T follicular helper cell (primary cell): ENCODE data around the gene SCGB3A1.

Experiments used
- DNase-seq: peaks from one replicate; pipeline ENCODE4 v3.0.0-alpha.2; 2020; ENCODE audit warnings: low read depth
- total RNA-seq, 2 experiments: gene quantifications; one replicate each; lab custom pipeline; 2026; lab: John Stamatoyannopoulos, UW

Gene SCGB3A1, protein sequence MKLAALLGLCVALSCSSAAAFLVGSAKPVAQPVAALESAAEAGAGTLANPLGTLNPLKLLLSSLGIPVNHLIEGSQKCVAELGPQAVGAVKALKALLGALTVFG
- 0 to 0.06 reads per million in 2 experiments for total RNA-seq

DNA sequence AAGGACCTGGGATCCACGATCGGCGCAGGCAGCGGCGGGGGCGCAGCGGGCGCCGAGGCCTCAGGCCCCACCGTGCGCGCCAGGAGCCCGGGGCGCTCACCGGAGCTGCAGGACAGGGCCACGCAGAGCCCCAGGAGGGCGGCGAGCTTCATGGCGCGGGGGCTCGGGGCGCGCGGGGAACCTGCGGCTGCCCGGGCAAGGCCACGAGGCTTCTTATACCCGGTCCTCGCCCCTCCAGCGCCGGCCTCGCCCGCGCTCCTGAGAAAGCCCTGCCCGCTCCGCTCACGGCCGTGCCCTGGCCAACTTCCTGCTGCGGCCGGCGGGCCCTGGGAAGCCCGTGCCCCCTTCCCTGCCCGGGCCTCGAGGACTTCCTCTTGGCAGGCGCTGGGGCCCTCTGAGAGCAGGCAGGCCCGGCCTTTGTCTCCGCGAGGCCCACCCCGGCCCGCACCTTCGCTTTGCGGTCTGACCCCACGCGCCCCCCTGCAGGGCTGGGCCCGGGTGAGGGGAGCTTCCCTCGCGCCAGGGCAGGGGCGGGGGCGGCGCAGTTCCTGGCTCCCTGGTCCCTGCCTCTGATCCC lies at the start of gene SCGB3A1:
TSS of gene SCGB3A1 (minus strand) at position 189 of the 577 bp plus-strand sequence. CDS start at position 152, 37 bp downstream.
- DNase-seq: no peak

DNA sequence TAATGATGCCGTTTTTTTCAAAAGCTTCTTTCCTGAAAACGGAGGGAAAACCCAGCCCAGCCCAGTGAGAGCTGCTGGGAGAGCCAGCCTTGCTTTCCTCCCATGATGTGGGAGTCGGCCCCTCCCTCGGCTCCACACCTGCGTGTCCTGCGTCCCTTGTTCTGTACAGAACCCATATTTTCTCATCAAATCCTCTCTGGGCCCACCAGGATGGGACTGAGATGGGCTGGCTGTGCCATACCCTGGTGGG lies 49.2 kb upstream of the SCGB3A1 start:
- no peak for DNase-seq

DNA sequence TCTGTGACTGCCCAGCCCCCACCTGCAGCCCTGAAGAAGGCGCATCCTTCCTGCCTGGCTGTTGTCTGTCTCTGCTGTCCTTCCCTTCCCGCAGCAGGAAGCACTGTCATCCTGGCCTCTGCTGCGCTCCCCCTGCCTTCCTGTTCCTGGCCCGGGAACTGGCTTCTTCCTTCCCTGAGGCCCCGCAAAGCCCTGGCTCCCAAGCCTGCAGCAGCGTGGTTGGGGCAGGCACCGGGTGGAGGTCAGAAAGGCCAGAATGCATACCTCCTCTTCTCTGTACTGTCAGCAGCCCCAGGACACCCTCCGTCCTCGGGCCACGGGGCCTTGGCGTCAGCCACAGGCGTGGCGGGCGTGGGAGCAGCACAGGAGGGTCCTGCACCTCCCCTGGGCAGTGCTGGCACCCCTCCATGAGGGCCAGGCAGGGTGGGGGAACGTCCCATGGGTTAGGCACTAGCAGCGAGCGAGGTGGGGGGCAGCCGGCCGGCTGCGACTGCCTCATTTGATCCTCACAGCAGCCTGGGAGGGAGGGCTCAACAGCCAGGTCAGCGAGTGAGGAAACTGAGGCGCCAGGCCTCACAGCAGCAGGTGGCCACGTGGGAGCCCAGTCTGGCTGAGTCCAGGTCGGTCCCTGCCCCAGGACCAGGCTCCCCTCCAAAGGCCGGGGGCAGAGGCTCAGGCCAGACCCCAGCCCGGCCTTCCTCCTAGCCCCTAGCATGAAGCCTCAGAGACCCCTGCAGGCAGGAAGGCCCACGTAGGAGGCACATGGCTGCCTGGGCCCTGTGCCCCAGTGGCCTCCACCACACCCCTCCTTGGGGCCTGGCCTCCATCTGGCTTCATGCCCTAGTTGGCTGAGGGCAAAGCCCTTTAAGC lies 48.7 kb upstream of the SCGB3A1 start:
- no peak for DNase-seq

DNA sequence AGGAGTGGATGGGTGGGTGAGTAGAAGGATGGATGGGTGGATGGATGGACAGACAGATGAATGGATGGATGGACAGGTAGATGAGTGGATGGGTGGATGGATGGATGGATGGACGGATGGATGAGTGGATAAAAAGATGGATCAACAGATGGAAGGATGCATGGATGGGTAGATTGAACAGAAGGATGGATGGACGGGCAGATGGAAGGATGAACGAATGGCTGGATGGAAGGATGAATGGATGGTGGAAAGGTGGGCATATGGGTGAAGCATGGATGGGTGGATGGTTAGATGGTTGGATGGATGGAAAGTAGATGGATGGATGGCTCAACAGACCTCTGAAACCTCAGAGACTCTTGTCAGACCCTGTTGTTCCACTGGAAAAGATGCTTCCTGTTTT lies 48.0 kb upstream of the SCGB3A1 start:
- no peak for DNase-seq

DNA sequence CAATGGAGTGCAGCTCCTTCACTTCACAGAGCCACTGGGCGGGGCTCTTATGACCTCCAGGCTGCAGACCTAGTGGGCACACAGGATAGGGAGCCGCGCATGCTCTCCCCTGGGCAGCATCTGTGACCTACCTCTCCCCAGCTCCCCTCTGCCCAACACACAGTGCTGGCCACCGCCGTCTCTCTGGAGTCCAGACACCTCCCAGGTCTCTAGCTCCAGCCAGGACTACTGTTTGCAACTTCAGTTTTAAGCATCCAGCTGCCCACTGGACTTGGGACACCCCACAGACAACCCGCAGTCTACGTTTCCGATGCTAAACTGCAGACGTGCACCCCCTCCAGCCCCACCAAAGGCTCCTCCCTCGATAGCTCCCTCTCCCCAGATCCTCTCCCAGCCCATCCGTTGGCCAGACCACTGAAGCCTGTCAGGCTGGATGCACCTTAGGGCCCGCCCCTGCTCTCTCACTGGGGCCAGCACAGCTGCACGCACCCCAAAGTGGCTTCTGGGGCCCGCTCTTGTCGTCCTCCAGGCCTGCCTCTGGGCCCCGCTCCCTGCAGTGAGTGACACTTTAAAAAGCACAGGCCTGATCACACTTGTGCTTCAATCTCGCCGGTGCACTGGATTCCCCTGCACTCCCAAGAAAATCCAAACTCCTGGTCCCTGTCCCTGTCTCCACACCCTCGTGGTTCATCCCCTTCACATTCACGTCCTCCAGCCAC lies 46.8 kb upstream of the SCGB3A1 start:
- DNase-seq: no peak

DNA sequence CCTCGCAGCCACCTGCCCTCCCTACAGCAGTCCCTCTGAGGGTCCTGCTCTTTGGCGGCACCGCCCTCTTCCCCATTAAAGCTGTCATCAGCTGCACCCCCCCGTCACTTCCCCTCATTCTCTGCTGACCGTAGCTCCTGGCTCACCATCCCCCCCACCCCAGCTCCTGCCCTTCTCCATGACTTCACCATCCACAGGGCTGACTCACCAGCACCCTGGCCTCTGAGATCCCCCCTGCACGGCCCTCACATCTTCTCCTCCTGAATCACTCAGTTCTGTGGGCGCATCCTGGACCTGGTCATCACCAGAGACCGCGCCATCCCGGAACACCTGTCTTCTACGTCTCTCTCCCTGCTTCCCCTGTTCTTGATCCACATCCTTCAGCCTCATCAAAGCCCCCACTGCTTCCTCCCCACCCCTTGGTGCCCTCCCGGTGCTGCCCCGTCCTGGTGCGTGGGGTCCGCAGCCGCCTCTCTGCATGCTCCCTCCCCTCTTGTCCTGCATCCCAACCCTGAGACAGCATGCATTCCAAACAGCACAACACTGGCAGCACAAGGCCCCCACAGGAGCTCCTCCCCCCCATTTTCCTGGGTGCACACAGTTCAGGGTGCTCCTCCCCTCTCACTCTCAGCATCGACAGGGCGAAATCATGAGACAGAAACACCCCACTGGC lies 45.2 kb upstream of the SCGB3A1 start:
- DNase-seq: no peak

DNA sequence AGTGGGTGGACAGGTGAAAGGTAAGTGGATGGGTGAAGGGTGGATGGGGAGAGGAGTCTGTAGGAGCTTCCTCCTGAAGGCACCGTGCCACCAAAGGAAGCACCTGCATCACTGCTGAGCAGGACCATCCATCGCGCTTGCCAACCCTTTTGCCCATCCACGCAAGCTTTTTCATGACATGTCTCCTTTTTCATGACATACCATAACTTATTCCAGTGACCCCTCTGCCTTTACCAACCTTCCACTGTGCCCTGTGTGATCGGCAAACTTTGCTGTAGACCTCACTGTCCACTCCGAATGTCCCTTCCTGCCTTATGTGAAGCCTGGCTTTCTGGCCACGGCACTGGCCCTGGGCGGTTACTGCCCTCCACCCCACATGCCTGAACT lies 44.7 kb upstream of the SCGB3A1 start:
- no peak for DNase-seq

DNA sequence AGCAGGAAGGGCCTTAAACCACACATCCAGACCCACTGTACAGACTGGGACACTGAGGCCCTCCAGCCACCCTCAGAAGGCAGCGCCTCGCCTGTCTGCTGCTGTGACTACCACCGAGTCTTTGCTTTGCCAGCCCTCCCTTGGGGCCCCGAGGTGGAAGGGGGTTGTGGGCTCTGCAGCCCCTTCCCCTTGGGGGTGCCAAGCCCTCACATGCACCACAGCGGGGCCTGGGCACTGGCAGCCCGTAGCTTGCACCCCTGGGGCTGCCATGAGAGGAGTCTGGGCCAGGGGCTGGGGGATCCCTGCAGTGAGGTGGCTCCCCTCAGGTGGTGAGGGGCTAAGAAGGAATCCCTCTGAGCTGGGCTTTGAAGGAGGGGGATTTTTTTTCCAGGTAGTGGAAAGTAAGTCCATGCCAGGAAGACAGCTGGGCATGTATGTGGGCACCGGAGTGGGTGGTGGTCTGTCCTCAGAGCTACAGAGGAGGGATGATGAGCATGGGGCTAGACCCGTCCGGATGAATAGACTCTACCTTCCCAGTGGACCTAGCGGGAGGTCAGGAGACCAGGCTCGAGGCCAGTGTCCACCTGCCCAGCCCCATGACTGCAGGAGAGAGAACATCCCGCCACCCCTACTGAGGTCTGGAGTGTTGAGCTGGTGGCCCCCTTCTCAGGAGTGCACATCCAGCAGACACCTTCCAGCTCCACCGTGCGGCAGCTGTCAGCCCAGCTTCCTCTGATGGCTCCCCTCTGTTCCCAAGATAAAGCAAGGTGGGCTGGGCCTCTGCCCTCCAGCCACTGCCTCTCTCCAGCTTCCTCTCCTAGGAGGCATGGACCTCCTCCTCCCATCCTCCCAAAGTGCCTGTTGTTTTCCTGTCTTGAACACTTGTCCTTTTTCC lies 42.2 kb upstream of the SCGB3A1 start:
- no peak for DNase-seq

DNA sequence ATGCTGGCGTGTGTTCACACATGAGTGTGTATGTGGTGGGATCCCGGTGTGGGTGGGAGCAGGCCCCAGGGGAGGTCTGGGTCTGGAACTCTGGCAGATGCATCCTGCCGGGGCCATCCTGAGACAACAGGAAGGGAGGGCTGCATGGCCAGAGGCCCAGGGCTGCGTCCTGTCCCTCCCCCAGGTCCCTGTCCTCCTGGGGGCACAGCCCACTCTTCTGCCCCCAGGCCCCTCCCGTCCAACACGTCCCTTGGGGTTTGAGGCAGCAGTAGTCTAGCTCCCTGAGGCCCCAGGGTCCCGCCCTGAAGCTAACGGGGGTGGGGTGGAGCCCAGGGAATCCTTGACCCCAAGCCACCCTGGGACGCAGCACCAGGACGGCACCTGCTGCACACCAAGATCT lies 41.5 kb upstream of the SCGB3A1 start:
- DNase-seq: no peak

DNA sequence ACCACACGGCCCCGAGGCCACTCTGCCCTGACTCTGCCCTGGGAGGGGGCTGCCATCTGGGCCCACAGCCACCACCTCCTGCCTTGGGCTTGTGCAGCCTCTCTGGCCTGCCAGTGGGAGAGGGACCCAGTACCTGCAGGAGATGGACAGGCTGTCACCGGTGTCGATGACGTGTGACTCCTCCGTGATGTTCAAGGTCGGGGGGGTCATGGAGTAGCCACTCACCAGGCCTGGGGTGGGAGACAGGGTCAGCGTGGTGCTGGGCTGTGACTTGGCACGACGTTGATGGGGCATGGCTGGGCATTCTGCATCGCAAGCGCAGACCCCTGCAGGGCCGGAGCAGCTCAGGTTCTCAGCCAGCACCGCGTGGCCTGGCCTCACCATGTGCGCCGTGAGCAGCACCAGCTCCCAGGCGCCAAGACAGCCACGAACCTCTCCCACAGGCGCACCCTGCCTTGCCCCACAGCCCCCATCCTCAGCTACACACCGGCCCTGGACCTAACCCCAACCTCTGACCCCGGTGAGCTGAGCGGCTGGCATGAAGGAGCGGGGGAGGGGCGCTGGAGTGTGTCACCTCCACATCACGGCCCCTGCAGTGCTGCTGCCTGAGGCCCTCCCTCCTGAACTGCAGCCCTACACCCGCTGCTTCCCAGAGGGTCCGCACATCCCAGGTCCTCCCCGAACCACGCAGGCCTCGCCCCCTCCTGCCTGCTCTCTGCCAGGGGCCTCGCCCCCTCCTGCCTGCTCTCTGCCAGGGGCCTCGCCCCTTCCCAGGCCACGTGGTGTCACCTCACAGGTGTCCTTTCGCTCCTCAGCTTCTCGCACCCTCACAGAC lies 40.5 kb upstream of the SCGB3A1 start:
- no peak for DNase-seq

DNA sequence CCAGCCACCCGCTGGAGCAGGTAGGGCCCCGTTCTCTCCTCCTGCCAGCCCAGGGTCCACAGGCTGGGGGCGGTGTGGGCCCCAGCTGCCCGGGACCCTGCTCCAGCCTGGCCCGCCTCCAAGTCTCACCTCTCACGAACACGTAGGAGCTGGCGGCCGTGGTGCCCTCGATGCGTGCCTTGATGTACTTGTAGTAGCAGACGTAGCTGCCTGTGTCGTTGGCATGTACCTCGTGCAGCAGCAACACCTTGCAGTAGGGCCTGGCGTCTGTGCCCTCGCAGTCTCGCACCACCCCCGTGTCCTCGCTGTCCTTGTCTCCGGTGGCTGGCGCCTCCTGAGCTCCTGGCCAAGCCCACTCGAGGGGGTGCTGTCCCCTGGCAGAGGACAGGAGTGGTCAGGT lies 39.1 kb upstream of the SCGB3A1 start:
- no peak for DNase-seq

DNA sequence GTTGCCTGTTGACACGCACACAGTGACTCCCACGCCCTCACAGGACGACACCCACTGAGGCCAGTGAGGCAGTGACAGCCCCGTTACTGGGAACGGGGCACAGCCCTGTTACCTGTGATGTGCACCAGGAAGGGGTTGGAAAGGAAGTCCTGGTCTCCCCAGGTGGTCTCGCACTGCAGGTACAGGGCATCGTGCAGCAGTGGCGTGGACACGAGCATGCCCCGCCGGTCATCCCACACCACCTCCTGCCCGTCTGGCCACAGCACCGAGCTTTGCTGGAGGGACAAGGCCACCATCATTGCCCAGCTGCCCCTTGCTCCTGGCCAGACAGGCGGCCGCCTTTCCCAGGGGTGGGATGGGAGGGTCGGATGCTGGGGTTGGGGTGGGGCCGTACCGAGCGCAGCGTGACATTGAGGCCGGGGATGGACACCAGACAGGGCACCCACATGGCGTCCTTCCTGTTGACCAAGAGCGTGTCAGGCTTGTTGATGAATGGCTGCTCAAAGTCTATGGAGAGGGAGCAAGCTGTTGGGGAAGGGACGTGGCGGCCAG lies 38.6 kb upstream of the SCGB3A1 start:
- DNase-seq: no peak

DNA sequence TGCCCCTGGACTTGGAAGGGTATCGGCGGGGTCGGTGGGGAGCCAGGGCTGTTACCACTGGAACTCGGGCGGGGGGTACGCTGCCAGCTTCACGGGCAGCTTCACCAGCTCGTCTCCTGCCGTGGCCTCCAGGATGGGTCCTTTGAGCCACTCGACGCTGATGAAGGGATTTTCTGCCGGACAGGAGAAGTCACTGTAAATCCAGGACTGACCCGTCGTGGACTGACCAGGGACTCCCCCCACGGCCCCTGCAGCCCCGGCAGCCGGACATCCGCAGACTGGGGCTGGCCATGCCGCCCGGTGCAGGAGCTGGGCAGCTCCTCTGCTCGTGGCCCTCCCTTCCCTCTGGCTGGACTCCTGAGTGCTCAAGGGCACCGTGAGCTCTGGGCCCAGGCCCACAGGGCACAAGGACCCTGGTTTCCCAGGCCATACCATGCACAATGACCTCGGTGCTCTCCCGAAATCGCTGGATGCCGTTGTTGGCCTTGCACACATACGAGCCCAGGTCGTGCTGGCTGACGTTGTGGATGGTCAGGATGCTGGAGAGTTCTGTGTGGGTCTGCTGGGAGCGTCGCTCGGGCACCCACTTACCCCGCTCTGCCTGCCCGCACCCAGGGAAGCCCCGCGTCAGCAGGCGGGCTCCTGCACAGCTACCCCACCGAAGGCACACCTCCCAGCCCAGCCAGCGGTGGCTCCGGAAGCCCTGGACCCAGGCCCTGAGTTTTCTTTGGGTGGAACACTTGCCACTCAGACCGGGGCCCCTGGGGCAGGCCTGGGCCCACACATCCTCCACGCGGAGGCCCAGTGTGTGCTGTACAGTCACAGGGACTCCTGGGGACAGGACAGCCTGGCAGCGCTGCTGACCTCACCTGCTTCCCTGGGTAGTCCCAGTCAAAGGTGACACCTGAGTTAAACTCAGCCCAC lies 37.8 kb upstream of the SCGB3A1 start:
- no peak for DNase-seq

DNA sequence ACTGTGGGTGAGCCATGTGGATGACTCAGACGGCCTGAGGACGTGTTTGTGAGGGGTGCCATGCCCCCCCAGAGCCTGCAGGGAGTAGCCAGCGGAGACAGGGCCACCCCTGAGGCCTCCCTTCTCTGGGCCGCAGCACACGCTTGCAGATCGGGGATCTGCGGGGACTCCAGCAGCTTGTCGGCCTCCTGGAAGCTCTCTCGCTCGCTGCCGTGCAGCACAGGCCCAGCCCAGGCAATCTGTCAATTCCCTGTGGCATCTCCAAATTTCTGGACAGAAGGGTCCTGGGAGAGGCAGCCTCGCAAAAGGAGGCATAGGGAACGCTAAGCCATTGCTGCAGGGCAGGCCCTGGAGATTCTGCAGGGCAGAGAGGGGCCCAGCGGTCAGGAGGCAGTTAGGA lies 36.9 kb upstream of the SCGB3A1 start:
- DNase-seq: no peak

DNA sequence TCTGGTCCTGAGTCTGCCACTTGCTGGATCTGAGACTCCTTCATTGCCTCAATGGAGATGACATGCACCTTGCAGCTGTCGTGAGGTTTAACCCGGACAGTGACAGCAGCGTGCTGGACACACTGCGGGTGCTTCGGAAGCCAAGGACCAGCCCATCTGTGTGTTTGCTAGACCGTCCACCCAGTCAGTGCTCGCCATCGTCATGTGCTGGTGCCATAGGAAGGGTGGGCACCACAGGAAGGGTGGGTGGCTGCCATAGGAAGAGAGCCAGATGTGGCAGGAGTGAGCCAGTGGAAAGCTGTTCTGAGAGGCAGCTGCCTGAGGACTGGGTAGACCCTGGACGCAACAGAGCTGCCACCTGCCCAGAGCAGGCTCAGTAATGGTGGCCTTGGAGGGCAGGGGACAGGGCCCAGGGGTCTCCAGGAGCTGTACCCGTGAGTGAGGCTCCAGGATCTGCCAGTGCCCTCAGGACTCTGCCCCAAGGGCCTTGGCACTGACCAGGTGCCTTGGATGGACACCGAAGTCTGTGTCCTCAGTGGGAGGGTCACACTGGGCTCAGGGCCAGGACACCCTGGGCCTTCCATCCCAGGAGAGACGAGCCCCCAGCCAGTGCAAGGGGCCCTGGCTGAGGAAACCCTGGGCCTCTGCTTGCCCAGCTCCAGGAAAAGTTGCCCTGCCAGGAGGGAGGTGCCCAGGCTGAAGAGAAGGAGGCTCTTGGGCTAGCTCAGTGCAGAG lies 36.3 kb upstream of the SCGB3A1 start:
- DNase-seq: no peak

DNA sequence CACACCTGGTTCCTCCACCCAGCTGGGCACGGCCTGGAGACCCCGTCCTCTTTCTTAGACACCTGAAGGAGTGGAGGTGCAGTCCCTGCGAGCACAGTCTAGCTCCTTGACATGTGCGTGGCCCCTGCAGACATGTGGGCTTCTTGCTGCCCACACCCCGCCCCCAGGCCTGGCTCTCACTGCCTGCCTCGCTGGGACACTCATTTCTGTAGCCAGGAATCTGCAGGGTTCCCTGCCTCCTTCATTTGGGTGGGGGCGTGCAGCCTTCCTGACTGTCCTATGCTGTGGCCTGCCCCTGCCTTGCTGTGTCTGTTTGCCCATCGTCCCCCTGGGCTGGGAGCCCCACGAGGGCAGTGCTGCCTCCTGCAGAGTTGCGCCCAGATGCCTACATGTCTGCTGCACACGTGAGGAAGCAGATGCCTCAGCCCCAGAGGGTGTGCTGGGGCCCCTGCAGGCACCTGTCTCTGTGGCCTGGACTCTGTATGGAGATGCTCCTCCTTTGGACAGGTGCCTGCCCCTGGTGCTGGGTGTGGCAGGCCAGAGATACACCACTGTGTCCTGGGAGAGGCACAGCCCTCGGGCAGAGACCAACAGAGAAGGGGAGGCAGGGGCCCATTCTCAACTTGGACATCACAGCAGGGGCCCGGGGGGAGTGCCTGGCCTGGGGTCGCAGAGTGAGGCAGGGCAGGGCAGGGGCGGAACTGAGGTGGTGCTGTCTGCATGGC lies 35.5 kb upstream of the SCGB3A1 start:
- DNase-seq: no peak

DNA sequence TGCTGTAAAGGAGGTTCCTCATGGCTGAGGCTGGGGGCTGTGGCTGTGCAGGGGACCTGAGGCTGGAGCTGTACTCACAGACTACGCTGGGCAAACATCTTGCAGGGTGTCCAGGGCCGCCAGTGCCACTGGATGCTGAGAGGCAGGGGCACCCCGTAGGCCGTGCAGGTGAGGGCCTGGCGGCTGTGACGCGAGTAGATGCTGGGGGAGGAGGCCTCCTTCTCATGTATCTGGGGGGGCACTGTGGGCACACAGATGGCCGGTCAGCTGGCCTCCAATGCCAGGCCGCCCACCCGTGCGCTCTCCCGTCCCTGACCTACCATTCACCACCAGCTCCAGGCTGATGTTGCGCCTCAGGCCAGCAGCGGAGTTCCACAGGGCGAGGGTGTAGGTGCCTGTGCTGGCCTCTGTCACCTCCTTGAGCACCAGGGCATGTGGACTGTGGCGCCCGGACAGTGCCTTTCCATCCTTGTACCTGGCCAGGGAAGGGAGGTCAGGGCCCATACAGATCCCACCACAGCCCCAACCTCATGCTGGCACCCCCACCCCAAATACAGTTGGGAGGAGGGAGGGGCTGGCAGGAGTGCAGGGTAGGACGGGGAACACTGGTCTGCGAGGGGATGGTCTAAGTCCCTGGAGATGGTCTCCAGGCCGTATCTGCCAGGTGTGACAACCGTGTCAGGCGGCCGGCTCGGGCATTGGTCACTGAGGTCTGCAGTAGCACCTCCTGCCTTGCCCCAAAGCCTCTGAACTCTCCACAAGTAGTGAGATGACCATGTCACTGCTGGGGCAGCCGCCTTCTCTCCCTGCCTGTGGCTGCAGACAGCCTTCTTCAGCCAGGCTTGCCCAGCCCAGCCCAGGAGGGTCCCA lies 34.7 kb upstream of the SCGB3A1 start:
- DNase-seq: no peak
